Measurements from ENCODE around the gene GHR. TPM values are rescaled to one million over a fixed set of nuclear protein-coding genes. Genes with fewer than 3 reads are reported as not detected.
A peak's percentile ranks its signal among the peaks of the same experiment; 100 is the strongest.

GHR gene
- not detected in 2 replicates for total RNA-seq (2014; rRNA removed; shearing (Covaris generic))
- not detected in 2 replicates for total RNA-seq (2022)
- Bru-seq, nascent RNA = percentile 1 among the genes with signal in this experiment
- BruChase-seq, experiment 1, labeled RNA remaining after a 6-hour chase = percentile 0 among the genes with signal in this experiment
- BruChase-seq, experiment 2, labeled RNA remaining after a 2-hour chase = not detected
- long read RNA-seq = 0 reads

DNA sequence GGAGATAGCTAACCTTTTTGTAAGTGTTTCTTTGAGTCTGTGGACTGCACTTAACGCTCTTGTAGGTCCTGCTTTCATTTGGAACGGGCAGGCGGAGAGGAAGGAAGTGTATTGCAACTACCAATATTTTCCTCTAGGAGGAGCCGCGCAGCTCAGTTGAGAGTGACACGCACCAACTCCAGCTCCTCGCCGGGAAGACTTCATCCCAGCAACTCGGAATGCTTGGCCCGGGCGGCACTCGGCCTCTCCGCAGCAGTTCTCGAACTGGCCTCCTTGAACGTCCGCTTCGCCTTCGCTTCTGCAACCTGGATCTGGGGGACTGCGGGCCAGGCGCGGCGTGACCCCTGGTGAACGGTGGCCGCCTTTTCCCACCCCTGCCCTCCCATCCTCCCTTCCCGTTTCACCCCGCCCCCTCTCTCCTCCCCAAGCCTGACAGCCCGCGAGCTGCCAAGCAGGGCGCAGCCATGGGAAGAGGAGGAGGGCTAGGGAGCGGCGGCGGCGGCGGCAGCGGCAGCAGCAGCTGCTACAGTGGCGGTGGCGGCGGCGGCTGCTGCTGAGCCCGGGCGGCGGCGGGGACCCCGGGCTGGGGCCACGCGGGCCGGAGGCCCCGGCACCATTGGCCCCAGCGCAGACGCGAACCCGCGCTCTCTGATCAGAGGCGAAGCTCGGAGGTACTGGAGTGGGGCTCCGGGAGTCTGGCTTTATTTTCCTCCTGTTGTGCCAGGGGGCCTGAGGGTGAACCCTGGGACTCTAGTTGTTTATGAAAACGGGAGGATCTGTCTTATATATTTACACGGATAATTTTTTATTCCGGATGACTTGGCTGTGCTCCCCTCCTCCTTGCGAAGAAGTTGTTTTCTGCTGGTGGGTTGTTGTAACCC lies at the start of gene GHR:
Gene GHR (plus strand): TSS at position 155 of the 881 bp plus-strand sequence. CDS start 142,436 bp downstream, outside the sequence.
- no TSS peak for BruUV-seq (replicated peaks)
- Histone ChIP-seq H4K20me1 (ENCODE audit: insufficient read depth, low read length) (no peaks in the 10 kb centered on the region), H3K36me3 (ENCODE audit: insufficient read depth, low read length) (no peaks in the 10 kb centered on the region), H3K27ac (ENCODE audit: low read depth, low read length, poor library complexity, severe bottlenecking) (no peak within 1 kb of the TSS), H3K79me2 (ENCODE audit: insufficient read depth, low read depth, low read length) (no peaks in the 10 kb centered on the region), H3K4me3 (ENCODE audit: low read depth, low read length, poor library complexity, severe bottlenecking) (no peak within 1 kb of the TSS), H3K4me1 (ENCODE audit: insufficient read depth, low read length, poor library complexity, severe bottlenecking) (no peaks in the 10 kb centered on the region), H3K4me2 (ENCODE audit: low read length) (no peak within 1 kb of the TSS), H3K9me3 (ENCODE audit: low read length) (no peaks in the 10 kb centered on the region), H3K9me2 (ENCODE audit: insufficient read depth, low read length) (no peaks in the 10 kb centered on the region), H2AFZ (ENCODE audit: low read length) (no peak within 1 kb of the TSS)
- TF ChIP-seq EZH2phosphoT487 (IDR thresholded peaks at IDR 0.05; ENCODE audit: borderline replicate concordance, low read depth, low read length) = no peak
- TF ChIP-seq, protein P1, sequence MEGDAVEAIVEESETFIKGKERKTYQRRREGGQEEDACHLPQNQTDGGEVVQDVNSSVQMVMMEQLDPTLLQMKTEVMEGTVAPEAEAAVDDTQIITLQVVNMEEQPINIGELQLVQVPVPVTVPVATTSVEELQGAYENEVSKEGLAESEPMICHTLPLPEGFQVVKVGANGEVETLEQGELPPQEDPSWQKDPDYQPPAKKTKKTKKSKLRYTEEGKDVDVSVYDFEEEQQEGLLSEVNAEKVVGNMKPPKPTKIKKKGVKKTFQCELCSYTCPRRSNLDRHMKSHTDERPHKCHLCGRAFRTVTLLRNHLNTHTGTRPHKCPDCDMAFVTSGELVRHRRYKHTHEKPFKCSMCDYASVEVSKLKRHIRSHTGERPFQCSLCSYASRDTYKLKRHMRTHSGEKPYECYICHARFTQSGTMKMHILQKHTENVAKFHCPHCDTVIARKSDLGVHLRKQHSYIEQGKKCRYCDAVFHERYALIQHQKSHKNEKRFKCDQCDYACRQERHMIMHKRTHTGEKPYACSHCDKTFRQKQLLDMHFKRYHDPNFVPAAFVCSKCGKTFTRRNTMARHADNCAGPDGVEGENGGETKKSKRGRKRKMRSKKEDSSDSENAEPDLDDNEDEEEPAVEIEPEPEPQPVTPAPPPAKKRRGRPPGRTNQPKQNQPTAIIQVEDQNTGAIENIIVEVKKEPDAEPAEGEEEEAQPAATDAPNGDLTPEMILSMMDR (conservative IDR thresholded peaks at IDR 0.05; ENCODE audit: low read length) = no peak
- intact Hi-C loops (cut with micrococcal nuclease; ENCODE audit: unreplicated experiment) = no loop called here
- ChIA-PET POLR2A (no interaction called here), CTCF (ENCODE audit: unreplicated experiment) (no interaction called here)
- no peak for DNase-seq (ENCODE audit: low spot score)

- DNase-seq (ENCODE audit: low spot score) = no peak
- no peak overlapping the region for H3K4me2 ChIP-seq (ENCODE audit: low read length)
- H3K9me2 ChIP-seq (ENCODE audit: insufficient read depth, low read length) = no peaks in the 10 kb centered on the region
- H4K20me1 ChIP-seq (ENCODE audit: insufficient read depth, low read length) = no peaks in the 10 kb centered on the region
- no peaks in the 10 kb centered on the region for H3K79me2 ChIP-seq (ENCODE audit: insufficient read depth, low read depth, low read length)
- no peaks in the 10 kb centered on the region for H3K36me3 ChIP-seq (ENCODE audit: insufficient read depth, low read length)
- intact Hi-C loops (cut with micrococcal nuclease; ENCODE audit: unreplicated experiment) = no loop called here
- no peaks in the 10 kb centered on the region for H3K9me3 ChIP-seq (ENCODE audit: low read length)
- no TSS peak for BruUV-seq (replicated peaks)
- no peak overlapping the region for H2AFZ ChIP-seq (ENCODE audit: low read length)
- no peak overlapping the region for H3K27ac ChIP-seq (ENCODE audit: low read depth, low read length, poor library complexity, severe bottlenecking)
- ChIA-PET POLR2A (no interaction called here), CTCF (ENCODE audit: unreplicated experiment) (no interaction called here)
- no peak overlapping the region for H3K4me3 ChIP-seq (ENCODE audit: low read depth, low read length, poor library complexity, severe bottlenecking)
- no peaks in the 10 kb centered on the region for H3K4me1 ChIP-seq (ENCODE audit: insufficient read depth, low read length, poor library complexity, severe bottlenecking)
- no peak for TF ChIP-seq EZH2phosphoT487 (IDR thresholded peaks at IDR 0.05; ENCODE audit: borderline replicate concordance, low read depth, low read length)
- TF ChIP-seq, protein P1 (conservative IDR thresholded peaks at IDR 0.05; ENCODE audit: low read length) = no peak
These were observed 48.5 kb upstream of the GHR start for GRCh38 chr5:42374679-42375273.
